OCI-LY1 (cell line): ENCODE measurements around the gene DMGDH.

ENCODE experiments used
- CTCF ChIP-seq: fragments of 200-600 bp; sonication (generic), shearing (Covaris generic); IDR thresholded peaks from 2 replicates; pipeline ENCODE4 v1.5.1; 2017; ENCODE audit warnings: mild to moderate bottlenecking, antibody characterized with exemption, low read length, moderate library complexity, mixed read lengths
- EZH2 ChIP-seq: fragments of 200-600 bp; sonication (generic), shearing (Covaris generic); IDR thresholded peaks from 2 replicates; pipeline ENCODE4 v1.8.0; 2017; ENCODE audit warnings: borderline replicate concordance, mixed run types, mild to moderate bottlenecking, antibody characterized with exemption, low read length, moderate library complexity, mixed read lengths

GRCh38 chr5:79031485-79031867, 38.0 kb downstream of the DMGDH start:
- TF ChIP-seq CTCF (no peak), EZH2 (no peak)
